Hematopoietic multipotent progenitor cell treated with erythropoietin and hydrocortisone succinate and interleukin-3 and kit ligand, for 15 days (in vitro differentiated cells): ENCODE data around the gene RPL13.

Experiments
- DNase-seq: peaks from one replicate; pipeline ENCODE4 v3.0.0-alpha.2; 2015; ENCODE audit warnings: low spot score

Gene RPL13

GRCh38 chr16:89560378-89561141, at the start of gene RPL13:
TSS of gene RPL13 (plus strand) at chr16:89560682. CDS start at chr16:89560960, 278 bp downstream.
- DNase-seq = peak; percentile 94

DNA sequence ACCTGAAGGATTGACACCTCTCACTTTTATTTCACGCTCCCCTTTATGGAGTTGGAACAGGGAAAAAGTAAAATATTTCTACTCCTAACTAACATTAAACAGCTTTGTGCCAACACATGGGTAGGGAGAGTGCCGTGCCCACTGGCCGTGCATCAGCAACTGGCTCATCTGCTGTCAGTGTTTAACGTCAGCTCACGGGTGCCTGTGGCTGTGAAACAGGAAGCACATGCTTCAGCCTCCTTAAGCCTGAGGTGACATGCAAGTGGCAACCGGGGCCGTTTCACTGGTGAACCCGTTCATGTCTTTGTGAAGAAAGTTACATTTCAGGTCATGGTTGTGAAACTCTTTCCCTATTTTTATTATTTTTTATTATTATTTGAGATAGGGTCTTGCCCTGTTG, 49.1 kb upstream of the RPL13 start:
- DNase-seq = no peak

DNA sequence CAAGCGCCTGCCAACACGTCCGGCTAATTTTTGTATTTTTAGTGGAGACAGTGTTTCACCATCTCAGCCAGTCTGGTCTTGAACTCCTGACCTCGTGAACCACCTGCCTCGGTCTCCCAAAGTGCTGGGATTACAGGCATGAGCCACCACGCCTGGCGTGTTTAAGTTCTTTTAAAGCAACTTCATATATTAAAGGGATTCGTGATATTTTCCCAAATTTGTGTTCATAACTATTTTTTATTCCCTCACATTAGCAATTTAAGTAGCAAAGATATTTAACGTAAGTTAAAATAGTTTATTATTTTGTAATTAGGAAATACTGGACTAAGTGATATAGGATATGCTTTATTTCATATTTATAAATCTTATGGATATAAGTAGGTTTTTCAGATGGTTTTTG, 48.0 kb upstream of the RPL13 start:
- DNase-seq = no peak

GRCh38 chr16:89517128-89517527, 43.4 kb upstream of the RPL13 start:
- no peak for DNase-seq

DNA sequence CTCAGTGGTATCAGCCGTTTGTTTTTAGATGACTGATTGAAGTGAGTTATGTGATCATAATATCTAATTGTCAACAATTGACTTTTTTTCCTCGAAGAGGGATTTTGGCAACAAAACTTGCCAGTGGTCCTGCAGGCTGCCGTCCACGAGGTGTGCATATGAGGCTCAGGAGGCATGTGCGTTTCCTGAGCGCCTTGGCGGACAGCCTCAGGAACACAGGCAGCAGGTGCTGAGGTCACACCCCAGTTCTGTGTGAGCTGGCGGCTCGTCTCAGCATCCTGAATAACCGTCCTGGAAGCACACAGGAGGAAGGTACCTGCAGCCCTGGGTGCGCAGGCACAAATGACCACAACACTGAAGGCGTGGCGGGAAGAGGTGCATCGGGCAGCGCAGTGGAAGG, 40.6 kb upstream of the RPL13 start:
- DNase-seq = no peak

DNA sequence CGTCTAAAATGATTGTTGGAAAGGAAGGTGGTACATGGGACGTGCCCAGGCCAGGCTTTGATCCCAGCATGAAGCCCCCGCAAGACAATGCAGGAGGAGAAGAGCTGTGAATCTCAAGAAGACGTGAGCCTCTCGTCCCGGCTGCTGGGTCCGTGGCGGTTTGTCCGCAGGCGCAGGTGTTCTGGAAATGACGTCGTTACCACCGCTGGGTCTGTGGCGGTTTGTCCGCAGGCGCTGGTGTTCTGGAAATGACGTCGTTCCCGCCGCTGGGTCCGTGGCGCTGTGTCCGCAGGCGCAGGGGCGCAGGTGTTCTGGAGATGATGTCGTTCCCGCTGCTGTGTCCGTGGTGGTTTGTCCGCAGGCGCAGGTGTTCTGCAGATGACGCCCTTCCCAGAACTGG, 38.2 kb upstream of the RPL13 start:
- DNase-seq = no peak

DNA sequence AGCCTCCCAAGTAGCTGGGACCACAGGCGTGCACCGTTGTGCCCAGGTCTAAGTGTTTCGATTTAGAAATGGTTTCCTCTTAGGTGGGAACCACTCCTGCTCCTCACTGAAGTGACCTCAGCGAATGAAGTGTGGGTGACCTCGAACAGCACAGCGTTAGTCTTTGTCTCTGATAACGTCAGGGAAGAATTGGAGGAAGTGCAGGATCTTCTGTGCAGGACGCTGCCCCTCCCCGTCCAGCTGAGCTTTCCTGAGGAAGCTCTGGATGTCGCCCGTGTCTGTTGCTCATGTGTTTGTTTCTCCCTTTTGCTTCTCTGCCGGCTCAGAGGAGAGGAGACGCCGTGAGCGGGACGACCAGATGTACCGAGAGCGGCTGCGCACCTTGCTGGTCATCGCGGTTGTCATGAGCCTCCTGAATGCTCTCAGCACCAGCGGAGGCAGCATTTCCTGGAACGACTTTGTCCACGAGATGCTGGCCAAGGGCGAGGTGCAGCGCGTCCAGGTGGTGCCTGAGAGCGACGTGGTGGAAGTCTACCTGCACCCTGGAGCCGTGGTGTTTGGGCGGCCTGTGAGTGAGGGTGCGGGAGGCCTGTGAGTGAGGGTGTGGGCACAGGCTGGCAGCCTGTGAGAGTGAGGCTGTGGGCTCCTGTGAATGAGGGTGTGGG, 36.7 kb upstream of the RPL13 start:
- DNase-seq = no peak

GRCh38 chr16:89525146-89525913, 35.2 kb upstream of the RPL13 start:
- no peak for DNase-seq

DNA sequence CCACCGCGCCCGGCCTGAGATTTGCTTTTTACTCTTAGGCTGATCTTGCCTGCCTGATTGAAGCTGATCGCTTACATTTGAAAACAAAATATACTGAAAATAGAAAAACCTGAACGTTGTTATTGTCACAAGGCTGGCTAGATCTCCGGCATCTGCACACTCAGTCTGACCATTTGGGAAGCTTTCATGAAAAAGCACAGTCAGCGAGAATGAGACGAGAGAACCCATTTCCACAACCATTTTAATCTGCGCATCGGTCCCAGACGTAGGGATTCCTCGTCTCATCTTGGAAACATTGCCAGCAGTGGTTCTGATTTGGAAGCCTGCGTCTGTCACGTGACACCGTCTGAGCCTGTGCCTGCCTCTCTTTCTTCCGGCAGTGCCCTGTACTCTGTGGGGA, 31.4 kb upstream of the RPL13 start:
- no peak for DNase-seq

- DNase-seq = no peak
Observed at GRCh38 chr16:89530401-89531381, 29.8 kb upstream of the RPL13 start.

DNA sequence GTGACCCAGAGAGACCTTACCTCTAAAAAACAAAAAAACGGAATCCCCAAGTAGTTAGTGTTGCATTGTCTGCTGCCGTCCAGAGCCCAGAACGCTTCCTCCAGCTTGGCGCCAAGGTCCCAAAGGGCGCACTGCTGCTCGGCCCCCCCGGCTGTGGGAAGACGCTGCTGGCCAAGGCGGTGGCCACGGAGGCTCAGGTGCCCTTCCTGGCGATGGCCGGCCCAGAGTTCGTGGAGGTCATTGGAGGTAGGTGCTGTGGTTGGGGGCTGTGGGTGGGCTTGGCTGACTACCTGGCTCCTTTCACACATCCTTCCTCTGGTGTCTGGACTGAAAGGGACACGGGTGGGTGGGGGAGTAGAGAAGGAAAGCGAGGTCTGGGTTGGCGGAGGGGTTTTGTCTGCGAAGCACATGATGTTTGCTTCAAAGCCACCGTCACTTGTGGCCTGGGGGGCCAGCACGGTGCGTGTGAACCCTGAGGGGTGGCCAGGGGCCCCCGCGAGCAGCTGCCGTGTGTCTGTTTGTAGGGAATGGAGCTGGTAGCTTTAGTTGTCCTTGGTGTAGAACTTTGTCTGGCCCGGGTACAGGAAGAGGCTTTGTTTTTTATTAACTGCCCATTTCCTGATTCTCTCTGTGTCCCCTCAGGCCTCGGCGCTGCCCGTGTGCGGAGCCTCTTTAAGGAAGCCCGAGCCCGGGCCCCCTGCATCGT, 28.5 kb upstream of the RPL13 start:
- no peak for DNase-seq

DNA sequence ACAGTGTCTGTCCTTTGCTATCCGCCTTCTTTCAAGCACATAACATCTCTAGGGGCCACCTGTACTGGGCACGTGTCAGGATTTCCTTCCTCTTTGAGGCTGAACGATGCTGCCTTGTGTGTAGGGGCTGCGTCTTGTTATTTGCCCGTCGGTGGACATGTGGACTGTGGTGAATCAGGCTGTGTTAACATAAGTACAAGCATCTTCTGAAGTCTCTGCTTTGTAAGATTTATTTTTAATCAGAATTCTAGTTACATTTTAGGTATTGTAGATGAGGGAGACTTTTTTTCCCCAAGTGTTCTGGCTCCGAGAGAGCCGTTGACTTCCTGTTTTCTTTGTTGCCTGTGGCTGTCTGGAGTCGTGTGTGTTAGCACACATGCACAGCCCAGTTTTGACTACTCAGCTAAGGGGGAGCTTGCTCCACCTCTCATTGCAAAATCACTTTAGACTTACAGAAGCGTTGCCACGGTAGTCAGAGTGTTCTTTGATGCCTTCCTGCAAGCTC, 26.2 kb upstream of the RPL13 start:
- no peak for DNase-seq

DNA sequence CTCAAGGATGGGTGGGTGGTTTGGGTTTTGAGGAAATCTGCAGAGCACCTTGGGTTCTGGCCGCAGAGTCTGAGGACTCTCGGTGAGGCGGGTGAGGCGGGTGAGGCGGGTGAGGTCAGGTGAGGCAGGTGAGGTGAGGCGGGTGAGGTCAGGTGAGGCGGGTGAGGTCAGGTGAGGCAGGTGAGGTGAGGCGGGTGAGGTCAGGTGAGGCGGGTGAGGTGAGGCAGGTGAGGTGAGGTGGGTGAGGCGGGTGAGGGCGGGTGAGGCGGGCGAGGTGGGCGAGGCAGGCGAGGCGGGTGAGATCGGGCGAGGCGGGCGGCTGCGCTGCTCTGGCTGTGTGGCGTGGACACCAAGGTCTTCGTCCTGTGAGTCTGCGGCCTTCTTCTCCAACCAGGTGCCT, 24.1 kb upstream of the RPL13 start:
- DNase-seq = no peak

DNA sequence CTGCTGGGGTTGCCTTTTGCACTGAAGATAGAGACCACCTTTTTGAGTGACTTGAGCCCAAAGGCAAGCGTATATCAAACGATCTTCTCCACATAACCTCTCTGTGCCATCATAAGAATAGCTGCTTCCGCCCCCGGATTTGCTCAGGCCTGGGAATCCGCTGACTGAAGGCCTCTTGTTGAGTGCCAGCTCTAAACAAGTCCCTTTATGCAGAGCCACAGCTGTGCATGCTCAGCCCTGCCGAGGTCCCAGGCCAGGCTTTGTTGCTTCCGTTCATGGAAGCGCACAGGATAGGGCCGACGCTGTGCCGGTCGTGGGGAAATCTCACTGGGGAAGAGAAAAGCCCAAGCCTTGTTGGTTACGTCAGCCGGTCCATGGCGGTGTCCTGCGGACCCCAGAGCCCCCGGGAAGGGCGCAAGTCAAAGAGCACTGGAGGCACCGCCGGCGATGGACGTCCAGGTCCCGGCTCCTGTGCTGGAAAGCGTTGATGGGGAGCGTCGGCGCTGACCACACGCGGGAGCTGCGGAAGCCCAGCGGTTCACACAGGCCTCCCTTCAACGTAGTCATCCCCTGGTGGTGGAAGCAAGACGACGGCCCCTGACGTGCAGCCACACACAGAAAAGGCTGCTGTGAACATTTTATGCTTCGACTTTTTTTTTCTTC, 23.5 kb upstream of the RPL13 start:
- DNase-seq = no peak

DNA sequence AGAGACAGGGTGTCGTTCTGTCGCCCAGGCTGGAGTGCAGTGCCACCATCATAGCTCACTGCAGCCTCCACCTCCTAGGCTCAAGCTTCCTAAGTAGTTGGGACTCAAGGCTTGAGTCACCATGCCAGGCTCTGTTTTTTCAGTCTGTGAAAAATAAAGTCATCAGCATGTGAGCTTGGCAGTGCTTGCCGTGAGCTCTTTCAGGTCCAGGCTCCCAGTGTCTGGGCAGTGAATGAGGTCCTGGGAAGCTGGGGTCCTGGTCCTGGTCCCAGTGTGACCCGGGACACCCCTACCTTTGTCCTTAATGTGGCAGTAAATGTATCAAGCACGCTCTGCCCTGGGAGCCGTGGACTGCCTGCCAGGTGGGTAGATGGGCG, 22.9 kb upstream of the RPL13 start:
- DNase-seq = no peak

- DNase-seq = no peak
Observed at GRCh38 chr16:89538286-89538685, 22.2 kb upstream of the RPL13 start.

- no peak for DNase-seq
Observed at GRCh38 chr16:89540557-89540956, 19.9 kb upstream of the RPL13 start.

GRCh38 chr16:89541792-89542191, 18.7 kb upstream of the RPL13 start:
- no peak for DNase-seq

DNA sequence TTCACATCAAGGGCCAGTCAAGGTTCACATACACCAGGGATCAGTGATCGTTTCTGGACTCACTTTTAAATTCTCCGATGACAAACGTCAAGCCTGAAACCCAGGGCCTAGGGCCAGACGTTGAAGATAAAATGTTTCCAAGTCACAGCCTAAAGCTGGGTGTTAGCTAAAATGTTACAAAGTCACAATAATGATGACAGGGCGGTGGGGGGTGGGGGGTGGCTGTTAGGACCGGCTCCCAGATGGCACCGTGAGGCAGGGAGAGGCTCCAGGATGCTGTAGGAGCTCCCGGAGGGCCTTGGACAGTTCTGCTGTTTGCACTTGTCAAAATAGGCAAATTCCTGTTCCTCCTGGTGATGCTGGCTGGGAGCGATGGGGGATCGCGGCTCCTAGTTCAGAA, 16.4 kb upstream of the RPL13 start:
- DNase-seq = no peak

GRCh38 chr16:89544713-89545043, 15.8 kb upstream of the RPL13 start:
- no peak for DNase-seq
